CD4-positive, alpha-beta T cell (primary cell): Measurements from ENCODE around the gene YPEL2. TPM values are rescaled to one million over a fixed set of nuclear protein-coding genes. Genes with fewer than 3 reads are reported as not detected.

Experiments used
- ATAC-seq: fragments of 200-7000 bp; cut with Tn5 transposase; one replicate; pipeline ENCODE4 v1.10.0; 2022; ENCODE audit warnings: mild to moderate bottlenecking; ENCODE audit not compliant: poor library complexity
- CTCF ChIA-PET: fragments of 350-600 bp; sonication (Branson Sonifier 250); formaldehyde crosslinking; loops from one replicate; lab custom pipeline; 2021; ENCODE audit warnings: antibody characterized with exemption, inconsistent platforms; lab: Charles Lee
- POLR2A ChIA-PET: fragments of 350-600 bp; sonication (Branson Sonifier 250); formaldehyde crosslinking; loops from one replicate; lab custom pipeline; 2021; ENCODE audit warnings: antibody characterized with exemption, inconsistent platforms; lab: Charles Lee
- DNase-seq, 14 experiments: peaks; one replicate each; pipeline ENCODE4 v3.0.0-alpha.2; 2013 to 2020; ENCODE audit warnings: mixed read lengths in 2 of 14
- H3K27ac ChIP-seq, 2 donors: one replicate each; pipeline versions ENCODE4 v1.5.1 to v1.7.0; 2013; ENCODE audit warnings: low read length in 2 of 2, low read depth in 1 of 2, mild to moderate bottlenecking in 1 of 2
- H3K27me3 ChIP-seq, 2 experiments: 1 replicate in 1 of 2; 2 replicates in 1 of 2; pipeline versions ENCODE4 v1.6.1 to v1.7.0; 2013; ENCODE audit warnings: low read length in 2 of 2, control low read depth in 1 of 2, mild to moderate bottlenecking in 1 of 2, moderate library complexity in 1 of 2; ENCODE audit not compliant: insufficient read depth in 2 of 2, control insufficient read depth in 1 of 2
- H3K36me3 ChIP-seq: one replicate; pipeline ENCODE4 v1.6.1; 2013; ENCODE audit warnings: low read length, control low read depth; ENCODE audit not compliant: insufficient read depth
- H3K4me1 ChIP-seq: one replicate; pipeline ENCODE4 v1.6.1; 2013; ENCODE audit warnings: low read length, control low read depth; ENCODE audit not compliant: insufficient read depth
- H3K4me3 ChIP-seq: one replicate; pipeline ENCODE4 v1.5.1; 2013; ENCODE audit warnings: mild to moderate bottlenecking, low read length, moderate library complexity
- H3K9me3 ChIP-seq, 2 experiments: 1 replicate in 1 of 2; 2 replicates in 1 of 2; pipeline versions ENCODE4 v1.6.1 to v1.7.0; 2013; ENCODE audit warnings: low read length in 2 of 2, mild to moderate bottlenecking in 2 of 2, control low read depth in 1 of 2, moderate library complexity in 1 of 2; ENCODE audit not compliant: control insufficient read depth in 1 of 2, insufficient read depth in 1 of 2
- H3K27ac Mint-ChIP-seq: one replicate; pipeline ENCODE4 v1.8.0; 2020; ENCODE audit warnings: mixed read lengths
- H3K27me3 Mint-ChIP-seq: one replicate; pipeline ENCODE4 v1.8.0; 2021; ENCODE audit warnings: mixed read lengths
- H3K36me3 Mint-ChIP-seq: one replicate; pipeline ENCODE4 v1.8.0; 2021; ENCODE audit warnings: low read depth, mixed read lengths
- H3K4me1 Mint-ChIP-seq: one replicate; pipeline ENCODE4 v1.8.0; 2021; ENCODE audit warnings: low read depth, mixed read lengths
- H3K4me3 Mint-ChIP-seq: one replicate; pipeline ENCODE4 v1.8.0; 2020; ENCODE audit warnings: mild to moderate bottlenecking, mixed read lengths
- H3K9me3 Mint-ChIP-seq: one replicate; pipeline ENCODE4 v1.8.0; 2020; ENCODE audit warnings: mixed read lengths
- CTCF ChIP-seq: fragments of 200-600 bp; IDR thresholded peaks from one replicate; pipeline ENCODE4 v1.8.0; 2022; ENCODE audit warnings: antibody characterized with exemption, mild to moderate bottlenecking
- intact Hi-C, 2 experiments: fragments of 100-400 bp; cut with DNase I in 1 of 2; cut with micrococcal nuclease in 1 of 2; formaldehyde crosslinking; loops; one replicate each; pipeline versions ENCODE4 v1.15.1 to v1.9.0; 2023 to 2025; cut with DNase I, micrococcal nuclease
- total RNA-seq, 174 experiments: library from RNA in 2 of 174; stranded (reverse) in 2 of 174; gene quantifications; one replicate each; pipeline ENCODE4 v1.2.3 and lab custom pipeline; 2021 to 2026

The YPEL2 gene
- total RNA-seq, 2 experiments from 2014 or later = 69.1 to 71.6 TPM

GRCh38 chr17:59371416-59372100 is 40.1 kb downstream of the YPEL2 start:
- H3K36me3 ChIP-seq = no peaks in the 10 kb centered on the region
- intact Hi-C loops = no loop called here
- Mint-ChIP-seq H3K9me3 (no peaks in the 10 kb centered on the region), H3K4me3 (peak overlapping the region; percentile 3), H3K4me1 (peaks cover 88% of the 10 kb centered on the region), H3K36me3 (peaks cover 7% of the 10 kb centered on the region), H3K27ac (peak overlapping the region; percentile 88), H3K27me3 (no peaks in the 10 kb centered on the region)
- DNase-seq = no peak
- POLR2A ChIA-PET = interaction anchor here (1.4 kb wide), 1 partner anchor 36 kb away, joined by 3 read pairs; no protein-coding TSS in a partner anchor
- peaks cover 76% of the 10 kb centered on the region for H3K4me1 ChIP-seq
- no peaks in the 10 kb centered on the region for H3K27me3 ChIP-seq
- CTCF ChIA-PET = no interaction called here
- no peaks in the 10 kb centered on the region for H3K9me3 ChIP-seq
- H3K4me3 ChIP-seq = no peak overlapping the region
- ATAC-seq = no peak
- no peak overlapping the region for H3K27ac ChIP-seq
- TF ChIP-seq CTCF = no peak

GRCh38 chr17:59372138-59372751 is 40.8 kb downstream of the YPEL2 start:
- peaks cover 83% of the 10 kb centered on the region for H3K4me1 Mint-ChIP-seq
- H3K36me3 Mint-ChIP-seq = peaks cover 6% of the 10 kb centered on the region
- no peak for TF ChIP-seq CTCF
- peak overlapping the region; percentile 25 for H3K4me3 Mint-ChIP-seq
- no peaks in the 10 kb centered on the region for H3K9me3 Mint-ChIP-seq
- ATAC-seq (no peak), DNase-seq (peak in 1 of 14 experiments; percentile 27)
- peak overlapping the region; percentile 88 for H3K27ac Mint-ChIP-seq
- intact Hi-C loops = no loop called here
- H3K4me1 ChIP-seq = peaks cover 69% of the 10 kb centered on the region
- no peaks in the 10 kb centered on the region for H3K27me3 ChIP-seq
- ChIA-PET POLR2A (interaction anchor here (1.1 to 1.8 kb wide), 4 partner anchors 12 to 43 kb away, joined by 3 to 8 read pairs (median 4); no protein-coding TSS in a partner anchor), CTCF (no interaction called here)
- no peaks in the 10 kb centered on the region for H3K9me3 ChIP-seq
- H3K36me3 ChIP-seq = no peaks in the 10 kb centered on the region
- H3K27me3 Mint-ChIP-seq = no peaks in the 10 kb centered on the region
- no peak overlapping the region for H3K4me3 ChIP-seq
- H3K27ac ChIP-seq = no peak overlapping the region

GRCh38 chr17:59373882-59374495 is 42.5 kb downstream of the YPEL2 start:
- Histone ChIP-seq H3K27ac (peak overlapping the region in 1 of 2 donors; percentile 18), H3K9me3 (no peaks in the 10 kb centered on the region), H3K27me3 (no peaks in the 10 kb centered on the region), H3K36me3 (no peaks in the 10 kb centered on the region), H3K4me3 (no peak overlapping the region), H3K4me1 (peaks cover 52% of the 10 kb centered on the region)
- H3K36me3 Mint-ChIP-seq = peaks cover 3% of the 10 kb centered on the region
- DNase-seq (peak in 3 of 14 experiments; percentile 30 to 64 (median 50)), ATAC-seq (peak; percentile 68)
- intact Hi-C loops = no loop called here
- H3K4me1 Mint-ChIP-seq = peaks cover 81% of the 10 kb centered on the region
- no peaks in the 10 kb centered on the region for H3K27me3 Mint-ChIP-seq
- CTCF ChIA-PET = interaction anchor here (1.4 kb wide), 1 partner anchor 44 kb away, joined by 3 read pairs; no protein-coding TSS in a partner anchor
- H3K4me3 Mint-ChIP-seq = peak overlapping the region; percentile 71
- peak overlapping the region; percentile 88 for H3K27ac Mint-ChIP-seq
- TF ChIP-seq CTCF = no peak
- POLR2A ChIA-PET = interaction anchor here (1.8 to 3.4 kb wide), 4 partner anchors 8 to 44 kb away, joined by 4 to 24 read pairs (median 10); no protein-coding TSS in a partner anchor
- H3K9me3 Mint-ChIP-seq = no peaks in the 10 kb centered on the region
